ENCODE measurements around the gene GP1BA.
A peak's percentile ranks its signal among the peaks of the same experiment; 100 is the strongest.

GP1BA gene

DNA sequence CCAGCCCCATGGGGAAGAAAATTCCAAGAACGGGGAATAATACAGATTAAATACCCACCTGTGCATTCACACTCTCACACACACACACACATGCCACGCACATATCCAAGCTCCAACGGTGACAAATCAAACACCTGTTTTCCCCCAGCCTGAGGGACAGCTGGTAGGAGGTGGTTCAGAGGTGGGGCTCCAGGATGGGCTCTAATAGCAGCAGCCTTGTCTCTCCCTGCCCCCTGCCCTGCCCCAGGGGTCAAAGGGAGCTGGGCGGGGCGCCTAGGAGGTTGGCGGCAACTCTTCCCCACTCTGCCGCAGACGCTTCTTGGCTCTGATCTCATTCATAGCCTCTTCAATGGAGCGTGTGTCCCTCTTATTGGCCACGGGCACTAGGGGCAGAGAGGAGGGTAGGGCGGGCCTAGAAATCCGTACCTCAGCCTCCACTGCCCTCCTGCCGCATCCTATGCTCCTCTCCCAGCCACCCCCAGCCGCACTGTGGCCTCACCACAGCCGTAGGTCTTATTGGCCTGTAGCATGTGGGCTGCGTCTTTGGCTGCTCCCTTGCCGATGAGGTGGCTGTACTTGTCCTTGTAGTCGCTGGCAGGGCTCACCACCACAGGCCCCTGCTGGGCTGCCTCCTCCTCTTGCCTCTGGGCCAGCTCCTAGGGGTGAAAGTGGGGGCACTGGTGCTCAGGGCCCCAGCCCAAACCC is 27.3 kb downstream of the GP1BA start:
- no peaks in the 10 kb centered on the region for H3K4me1 ChIP-seq (ENCODE audit: insufficient read depth, low read length)
- H3K27ac ChIP-seq (ENCODE audit: low read depth, low read length) = no peak overlapping the region
- no peaks in the 10 kb centered on the region for H3K27me3 ChIP-seq (ENCODE audit: control insufficient read depth in 1 of 2, insufficient read depth in 2 of 2, low read length in 2 of 2)
- peaks cover 26% of the 10 kb centered on the region for H3K36me3 ChIP-seq (ENCODE audit: insufficient read depth, low read length)
- no peaks in the 10 kb centered on the region for H3K9me3 ChIP-seq (ENCODE audit: low read length)
- no peak overlapping the region for H3K9ac ChIP-seq (ENCODE audit: low read length)
- H3K4me3 ChIP-seq (ENCODE audit: low read depth in 1 of 2, low read length in 2 of 2) = no peak overlapping the region

DNA sequence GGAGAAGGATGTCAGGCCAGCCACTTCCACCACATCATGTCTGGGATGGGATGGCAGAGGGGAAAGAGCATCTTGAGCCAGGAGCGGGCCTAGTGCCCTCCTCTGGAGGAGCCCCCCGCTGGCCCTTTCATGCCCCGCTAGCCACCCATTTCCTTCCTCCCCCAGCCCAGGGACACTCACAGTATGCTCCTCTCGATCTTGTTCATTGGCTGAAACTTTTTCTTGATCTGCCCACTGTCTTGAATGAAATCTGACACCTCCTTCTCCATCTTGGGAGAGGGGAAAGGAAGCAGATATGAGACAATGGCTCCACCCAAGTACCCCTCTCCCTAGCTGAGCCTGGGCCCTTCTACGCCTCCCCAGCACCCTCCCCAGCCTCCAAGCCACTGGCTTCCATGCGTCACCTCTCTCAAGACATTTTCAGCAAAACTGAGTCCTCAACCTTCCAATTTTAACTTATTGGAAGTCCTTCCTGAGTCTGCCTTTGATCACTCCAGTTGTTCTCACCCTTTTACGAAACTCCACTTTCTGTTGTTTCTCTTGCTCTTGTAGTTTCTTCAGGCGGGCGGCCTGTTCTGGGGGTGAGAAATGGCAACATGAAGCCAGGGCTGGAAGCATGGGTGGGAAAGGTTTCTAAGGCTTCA is 28.3 kb downstream of the GP1BA start:
- H3K27ac ChIP-seq (ENCODE audit: low read depth, low read length) = no peak overlapping the region
- H3K4me3 ChIP-seq (ENCODE audit: low read depth in 1 of 2, low read length in 2 of 2) = no peak overlapping the region
- no peaks in the 10 kb centered on the region for H3K9me3 ChIP-seq (ENCODE audit: low read length)
- H3K4me1 ChIP-seq (ENCODE audit: insufficient read depth, low read length) = peaks cover 3% of the 10 kb centered on the region
- H3K36me3 ChIP-seq (ENCODE audit: insufficient read depth, low read length) = peaks cover 26% of the 10 kb centered on the region
- no peak overlapping the region for H3K9ac ChIP-seq (ENCODE audit: low read length)
- no peaks in the 10 kb centered on the region for H3K27me3 ChIP-seq (ENCODE audit: control insufficient read depth in 1 of 2, insufficient read depth in 2 of 2, low read length in 2 of 2)

DNA sequence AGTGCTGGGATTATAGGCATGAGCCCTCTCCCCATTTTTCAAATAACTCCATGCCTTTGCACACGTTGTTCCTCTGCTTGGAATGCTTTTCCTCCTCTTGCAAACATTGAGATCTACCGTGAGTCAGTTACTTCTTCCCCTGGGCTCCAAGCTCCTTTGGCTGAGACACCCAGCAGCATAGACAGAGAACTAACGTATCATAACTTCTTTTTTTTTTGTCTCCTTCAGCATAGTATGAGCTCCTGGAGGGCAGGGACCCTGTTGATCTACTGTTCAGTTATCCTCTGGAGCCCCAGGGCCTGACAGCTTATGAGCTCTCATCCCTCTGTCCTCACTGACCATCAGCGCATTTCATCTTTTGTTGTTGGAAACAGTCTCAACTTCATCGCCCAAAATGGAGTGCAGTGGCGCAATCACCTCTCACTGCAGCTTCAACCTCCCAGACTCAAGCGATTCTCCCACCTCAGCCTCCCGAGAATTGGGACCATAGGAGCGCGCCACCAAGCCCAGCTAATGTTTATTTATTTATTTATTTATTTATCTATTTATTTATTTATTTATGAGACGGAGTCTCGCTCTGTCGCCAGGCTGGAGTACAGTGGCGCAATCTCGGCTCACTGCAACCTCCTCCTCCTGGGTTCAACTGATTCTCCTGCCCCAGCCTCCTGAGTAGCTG is 33.4 kb downstream of the GP1BA start:
- Histone ChIP-seq H3K4me3 (ENCODE audit: low read depth in 1 of 2, low read length in 2 of 2) (no peak overlapping the region), H3K27ac (ENCODE audit: low read depth, low read length) (no peak overlapping the region), H3K4me1 (ENCODE audit: insufficient read depth, low read length) (peaks cover 32% of the 10 kb centered on the region)

DNA sequence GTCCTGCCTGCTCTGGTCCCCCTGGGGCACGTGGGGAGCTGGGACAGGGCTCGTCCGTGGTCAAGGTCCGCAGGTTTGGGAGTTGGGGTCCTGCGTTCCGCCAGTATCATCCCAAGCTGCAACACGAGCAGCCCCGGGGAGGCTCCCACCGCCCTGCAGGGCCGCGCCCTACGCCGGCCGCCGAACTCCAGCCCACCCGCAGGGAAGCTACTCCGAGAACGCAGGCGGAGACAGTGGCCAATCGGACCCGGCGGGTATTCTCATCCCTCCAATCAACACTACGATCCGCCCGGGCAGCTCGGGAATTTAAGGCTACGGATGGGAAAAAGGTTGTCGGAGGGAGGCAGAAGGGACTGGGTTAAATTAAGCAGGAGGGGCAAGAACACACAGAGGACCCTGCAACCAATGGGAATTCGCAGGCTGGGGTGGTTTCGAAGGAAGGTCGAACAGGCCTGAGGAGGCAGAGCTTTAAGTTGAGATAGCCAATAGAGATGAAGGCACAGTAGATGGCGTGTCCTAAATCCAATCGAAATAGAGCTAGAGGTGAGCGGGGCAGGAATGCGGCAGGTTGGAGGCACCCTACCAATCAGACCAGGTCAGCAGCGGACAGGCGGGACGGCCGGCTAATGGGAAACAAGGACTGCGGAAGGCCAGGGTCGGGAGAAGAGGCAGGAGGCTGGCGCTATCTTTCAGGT is 34.9 kb downstream of the GP1BA start:
- Histone ChIP-seq H3K27me3 (ENCODE audit: control insufficient read depth in 1 of 2, insufficient read depth in 2 of 2, low read length in 2 of 2) (no peaks in the 10 kb centered on the region), H3K9ac (ENCODE audit: low read length) (peak overlapping the region; percentile 80), H3K27ac (ENCODE audit: low read depth, low read length) (peak overlapping the region; percentile 99), H3K4me1 (ENCODE audit: insufficient read depth, low read length) (peaks cover 32% of the 10 kb centered on the region), H3K36me3 (ENCODE audit: insufficient read depth, low read length) (peaks cover 23% of the 10 kb centered on the region), H3K4me3 (ENCODE audit: low read depth in 1 of 2, low read length in 2 of 2) (peak overlapping the region; percentile 45 to 87), H3K9me3 (ENCODE audit: low read length) (no peaks in the 10 kb centered on the region)

More for the DNA sequence above, 33.4 kb downstream of the GP1BA start:
- peaks cover 20% of the 10 kb centered on the region for H3K36me3 ChIP-seq (ENCODE audit: insufficient read depth, low read length)
- H3K9ac ChIP-seq (ENCODE audit: low read length) = no peak overlapping the region
- H3K9me3 ChIP-seq (ENCODE audit: low read length) = no peaks in the 10 kb centered on the region
- no peaks in the 10 kb centered on the region for H3K27me3 ChIP-seq (ENCODE audit: control insufficient read depth in 1 of 2, insufficient read depth in 2 of 2, low read length in 2 of 2)

DNA sequence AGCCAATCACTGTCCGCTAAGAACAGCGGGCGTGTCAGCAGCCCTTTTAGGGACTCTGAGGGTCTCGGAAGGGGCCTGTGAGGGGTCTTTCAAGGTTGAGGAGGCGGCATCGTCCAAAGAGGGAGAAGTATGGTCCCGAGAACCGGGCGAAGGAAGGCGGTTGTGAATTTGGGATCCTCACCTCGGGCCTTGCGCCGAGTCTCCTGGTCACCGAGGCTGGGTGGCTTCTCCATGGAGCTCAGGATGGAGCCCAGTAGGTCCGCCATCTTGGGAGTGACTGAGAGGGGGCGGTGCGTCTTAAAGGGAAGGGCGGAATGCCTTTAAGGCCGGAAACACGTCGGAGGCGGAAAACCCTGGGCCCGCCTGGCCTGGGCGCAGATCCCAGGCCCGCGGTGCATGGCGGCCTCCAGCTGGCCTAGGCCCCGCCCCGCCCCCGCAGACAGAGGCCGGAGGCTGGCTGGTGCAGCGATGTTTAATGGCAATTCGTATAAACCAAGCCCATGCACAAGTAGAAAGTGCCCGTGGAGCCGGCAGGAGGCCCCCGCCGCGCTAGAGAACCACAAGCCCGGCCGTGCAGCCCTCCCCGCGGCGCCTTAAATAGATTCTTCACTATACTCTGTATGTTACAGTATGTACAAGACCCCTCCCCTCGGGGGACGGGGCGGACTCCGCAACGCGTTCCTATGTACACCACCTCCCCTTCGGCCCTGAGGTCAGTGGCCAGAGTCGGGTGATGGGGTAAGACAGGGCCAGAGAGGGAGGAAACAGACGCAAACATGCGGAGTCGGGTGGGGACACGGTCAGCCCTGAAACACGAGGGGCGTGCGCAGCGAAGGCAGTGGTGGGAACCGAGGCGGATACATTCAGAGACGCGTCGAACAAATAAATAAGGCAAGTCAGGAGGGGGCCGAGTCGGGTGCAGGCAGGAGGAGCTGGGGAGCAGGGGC is 35.7 kb downstream of the GP1BA start, which contains the start of gene SPAG7:
TSS of gene SPAG7 (minus strand) at position 279 of the 947 bp plus-strand sequence. CDS start at position 266, 13 bp downstream.
- H3K27me3 ChIP-seq (ENCODE audit: control insufficient read depth in 1 of 2, insufficient read depth in 2 of 2, low read length in 2 of 2) = no peaks in the 10 kb centered on the region
- H3K4me1 ChIP-seq (ENCODE audit: insufficient read depth, low read length) = peaks cover 32% of the 10 kb centered on the region
- H3K36me3 ChIP-seq (ENCODE audit: insufficient read depth, low read length) = peaks cover 31% of the 10 kb centered on the region
- peak within 1 kb of the TSS; percentile 66 to 87 for H3K4me3 ChIP-seq (ENCODE audit: low read depth in 1 of 2, low read length in 2 of 2)
- peak within 1 kb of the TSS; percentile 80 for H3K9ac ChIP-seq (ENCODE audit: low read length)
- peak within 1 kb of the TSS; percentile 99 for H3K27ac ChIP-seq (ENCODE audit: low read depth, low read length)
- no peaks in the 10 kb centered on the region for H3K9me3 ChIP-seq (ENCODE audit: low read length)

DNA sequence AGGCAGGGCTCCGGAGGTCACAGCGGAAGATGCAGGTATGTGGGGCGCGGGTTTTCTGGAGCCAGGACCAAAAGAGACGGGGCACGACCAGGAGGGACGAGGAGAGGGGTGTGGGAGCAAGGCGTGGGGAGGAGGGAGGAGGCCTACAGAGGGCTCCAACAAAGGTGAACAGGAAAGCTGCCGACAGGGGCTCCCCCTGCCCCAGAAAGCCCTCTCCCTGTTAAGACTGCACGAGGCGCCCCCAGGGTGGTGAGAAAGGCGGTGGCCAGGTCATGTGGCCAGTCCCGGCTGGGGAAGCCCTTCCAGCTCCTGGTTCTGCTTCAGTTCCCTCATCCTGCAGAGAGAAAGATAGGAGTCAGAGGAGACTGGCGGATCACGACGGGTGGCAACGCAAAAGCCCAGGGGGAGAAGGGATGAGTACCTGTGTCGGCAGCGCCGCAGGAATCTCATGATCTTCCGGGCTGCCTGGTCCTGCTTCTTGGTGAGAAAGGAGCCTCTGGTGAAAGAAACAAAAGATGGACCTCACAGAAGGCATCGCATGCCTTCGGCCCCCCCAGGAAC is 36.5 kb downstream of the GP1BA start:
- H3K27ac ChIP-seq (ENCODE audit: low read depth, low read length) = peak overlapping the region; percentile 95
- peaks cover 38% of the 10 kb centered on the region for H3K36me3 ChIP-seq (ENCODE audit: insufficient read depth, low read length)
- peak overlapping the region; percentile 67 for H3K9ac ChIP-seq (ENCODE audit: low read length)
- H3K9me3 ChIP-seq (ENCODE audit: low read length) = no peaks in the 10 kb centered on the region
- H3K4me3 ChIP-seq (ENCODE audit: low read depth in 1 of 2, low read length in 2 of 2) = peak overlapping the region; percentile 66 to 87
- peaks cover 32% of the 10 kb centered on the region for H3K4me1 ChIP-seq (ENCODE audit: insufficient read depth, low read length)
- no peaks in the 10 kb centered on the region for H3K27me3 ChIP-seq (ENCODE audit: control insufficient read depth in 1 of 2, insufficient read depth in 2 of 2, low read length in 2 of 2)

DNA sequence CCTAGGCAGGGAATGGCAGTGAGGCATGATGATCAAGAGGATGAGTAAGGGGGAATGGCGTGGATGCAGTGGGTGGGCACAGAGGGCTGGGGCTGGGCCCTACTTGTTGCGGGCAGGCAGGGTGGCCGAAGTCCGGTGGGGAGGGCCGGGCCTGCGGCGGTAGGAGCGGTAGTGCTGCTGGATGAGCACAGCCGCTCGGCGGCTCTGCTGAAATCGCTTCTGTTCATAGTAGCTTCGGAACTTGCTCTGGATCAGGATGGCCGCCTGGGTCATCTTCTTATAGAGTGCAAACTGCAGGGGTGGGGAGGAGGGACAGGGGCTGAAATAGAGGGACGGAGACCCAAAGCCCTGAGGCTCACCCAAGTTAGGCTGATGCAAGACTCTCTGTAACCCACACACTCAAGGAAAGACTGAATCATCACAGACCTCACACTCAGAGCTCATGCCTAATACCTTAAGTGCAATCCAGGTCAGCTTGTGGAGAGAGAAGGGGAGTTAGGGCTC is 37.0 kb downstream of the GP1BA start:
- H3K9me3 ChIP-seq (ENCODE audit: low read length) = no peaks in the 10 kb centered on the region
- peak overlapping the region; percentile 95 for H3K27ac ChIP-seq (ENCODE audit: low read depth, low read length)
- H3K4me1 ChIP-seq (ENCODE audit: insufficient read depth, low read length) = peaks cover 32% of the 10 kb centered on the region
- H3K36me3 ChIP-seq (ENCODE audit: insufficient read depth, low read length) = peaks cover 44% of the 10 kb centered on the region
- peak overlapping the region; percentile 67 for H3K9ac ChIP-seq (ENCODE audit: low read length)
- H3K27me3 ChIP-seq (ENCODE audit: control insufficient read depth in 1 of 2, insufficient read depth in 2 of 2, low read length in 2 of 2) = no peaks in the 10 kb centered on the region
- peak overlapping the region; percentile 8 to 87 for H3K4me3 ChIP-seq (ENCODE audit: low read depth in 1 of 2, low read length in 2 of 2)

DNA sequence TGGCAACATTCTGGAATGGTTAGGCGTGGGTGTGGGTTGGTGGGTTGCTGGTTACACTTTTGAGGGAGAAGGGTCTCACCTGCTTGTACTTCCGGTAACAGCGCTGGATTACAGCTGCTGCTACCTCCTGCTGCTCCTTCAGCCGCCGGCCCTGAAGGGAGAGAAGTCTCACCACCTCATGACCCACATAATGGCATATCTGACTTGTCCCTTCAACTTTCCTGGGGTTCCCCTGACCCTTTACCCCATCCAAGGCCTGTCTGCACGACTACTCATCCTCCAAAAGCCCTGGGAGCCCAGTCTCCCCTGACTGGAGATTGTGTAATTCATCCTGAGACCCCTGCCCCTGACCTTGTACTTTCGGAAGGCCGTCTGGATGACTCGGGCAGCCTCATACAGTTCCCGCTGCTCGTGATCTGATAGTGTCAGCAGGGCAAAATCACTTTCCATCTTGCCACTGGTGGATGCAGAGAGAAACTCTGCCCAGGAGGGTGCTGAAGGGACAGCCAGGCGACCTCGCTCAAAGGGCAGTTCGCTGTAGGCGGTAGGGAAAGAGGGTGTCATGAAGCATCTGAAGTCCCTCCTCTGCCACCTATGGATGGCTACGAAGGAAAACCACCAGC is 37.6 kb downstream of the GP1BA start:
- peak overlapping the region; percentile 8 to 87 for H3K4me3 ChIP-seq (ENCODE audit: low read depth in 1 of 2, low read length in 2 of 2)
- H3K27me3 ChIP-seq (ENCODE audit: control insufficient read depth in 1 of 2, insufficient read depth in 2 of 2, low read length in 2 of 2) = no peaks in the 10 kb centered on the region
- H3K36me3 ChIP-seq (ENCODE audit: insufficient read depth, low read length) = peaks cover 49% of the 10 kb centered on the region
- H3K9ac ChIP-seq (ENCODE audit: low read length) = no peak overlapping the region
- no peaks in the 10 kb centered on the region for H3K9me3 ChIP-seq (ENCODE audit: low read length)
- peak overlapping the region; percentile 95 for H3K27ac ChIP-seq (ENCODE audit: low read depth, low read length)
- H3K4me1 ChIP-seq (ENCODE audit: insufficient read depth, low read length) = peaks cover 32% of the 10 kb centered on the region

DNA sequence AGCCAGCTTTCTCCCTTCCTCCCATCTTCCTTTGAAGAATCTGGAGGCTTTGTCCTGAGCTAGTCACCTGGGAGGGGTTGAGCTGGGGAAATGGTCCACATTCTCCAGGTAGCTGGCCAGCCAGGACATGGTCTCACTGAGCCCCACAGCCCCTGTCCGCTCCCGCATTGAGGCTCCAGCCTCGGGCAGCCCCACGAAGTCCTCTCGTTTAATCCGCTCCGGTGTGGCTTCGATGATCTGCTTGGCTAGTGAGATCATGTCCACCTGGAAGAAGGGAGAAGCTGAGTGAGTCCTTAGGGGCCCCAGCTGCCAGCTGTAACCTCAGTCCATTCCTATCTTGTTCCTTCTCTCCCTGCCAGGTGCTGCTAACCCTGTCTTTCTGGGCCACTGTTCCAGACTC is 38.2 kb downstream of the GP1BA start:
- H3K9me3 ChIP-seq (ENCODE audit: low read length) = no peaks in the 10 kb centered on the region
- H3K36me3 ChIP-seq (ENCODE audit: insufficient read depth, low read length) = peaks cover 56% of the 10 kb centered on the region
- H3K27ac ChIP-seq (ENCODE audit: low read depth, low read length) = no peak overlapping the region
- no peak overlapping the region for H3K4me3 ChIP-seq (ENCODE audit: low read depth in 1 of 2, low read length in 2 of 2)
- H3K27me3 ChIP-seq (ENCODE audit: control insufficient read depth in 1 of 2, insufficient read depth in 2 of 2, low read length in 2 of 2) = no peaks in the 10 kb centered on the region
- no peak overlapping the region for H3K9ac ChIP-seq (ENCODE audit: low read length)
- peaks cover 30% of the 10 kb centered on the region for H3K4me1 ChIP-seq (ENCODE audit: insufficient read depth, low read length)

DNA sequence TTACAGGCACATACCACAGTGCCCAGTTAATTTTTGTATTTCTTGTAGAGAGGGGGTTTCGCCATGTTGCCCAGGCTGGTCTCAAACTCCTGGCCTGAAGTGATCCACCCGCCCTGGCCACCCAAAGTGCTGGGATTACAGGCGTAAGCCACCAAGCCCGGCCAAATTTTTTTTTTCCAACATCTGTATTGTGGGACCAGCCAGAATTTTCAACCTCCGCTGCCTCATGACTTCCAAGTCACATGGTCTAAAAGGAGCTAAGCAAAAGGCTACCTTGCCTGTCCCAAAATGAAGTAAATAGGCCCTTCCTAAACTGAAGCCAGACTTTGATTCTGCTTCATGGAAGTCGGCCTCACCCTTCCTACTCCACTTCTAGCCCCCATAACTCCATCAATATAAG is 39.7 kb downstream of the GP1BA start:
- peak overlapping the region; percentile 43 for H3K27ac ChIP-seq (ENCODE audit: low read depth, low read length)
- H3K4me3 ChIP-seq (ENCODE audit: low read depth in 1 of 2, low read length in 2 of 2) = no peak overlapping the region
- H3K27me3 ChIP-seq (ENCODE audit: control insufficient read depth in 1 of 2, insufficient read depth in 2 of 2, low read length in 2 of 2) = no peaks in the 10 kb centered on the region
- H3K9ac ChIP-seq (ENCODE audit: low read length) = no peak overlapping the region
- H3K4me1 ChIP-seq (ENCODE audit: insufficient read depth, low read length) = peaks cover 20% of the 10 kb centered on the region
- H3K36me3 ChIP-seq (ENCODE audit: insufficient read depth, low read length) = peaks cover 64% of the 10 kb centered on the region
- H3K9me3 ChIP-seq (ENCODE audit: low read length) = no peaks in the 10 kb centered on the region
